Liver (tissue), 9 donors: ENCODE data around the gene LVRN. TPM values are rescaled to one million over a fixed set of nuclear protein-coding genes. Genes with fewer than 3 reads are reported as not detected.

ENCODE experiments used
- DNase-seq: peaks from one replicate; pipeline ENCODE4 v3.0.0-alpha.2; 2017; ENCODE audit warnings: low spot score
- H3K27ac ChIP-seq, 2 donors: one replicate each; pipeline ENCODE4 v1.7.0; 2013; ENCODE audit warnings: inconsistent platforms in 2 of 2, low read length in 2 of 2, control low read depth in 1 of 2, low read depth in 1 of 2, mild to moderate bottlenecking in 1 of 2
- H3K27me3 ChIP-seq, 4 donors: one replicate each; pipeline versions ENCODE4 v1.6.1 to v1.7.0; 2013; ENCODE audit warnings: low read length in 3 of 4, inconsistent platforms in 1 of 4, mild to moderate bottlenecking in 1 of 4, moderate library complexity in 1 of 4; ENCODE audit not compliant: control insufficient read depth in 4 of 4, insufficient read depth in 4 of 4
- H3K36me3 ChIP-seq, 4 donors: one replicate each; pipeline versions ENCODE4 v1.6.1 to v1.7.0; 2013; ENCODE audit warnings: low read length in 3 of 4, mild to moderate bottlenecking in 3 of 4, low read depth in 1 of 4, moderate library complexity in 1 of 4; ENCODE audit not compliant: control insufficient read depth in 4 of 4, insufficient read depth in 3 of 4
- H3K4me1 ChIP-seq, 4 donors: one replicate each; pipeline versions ENCODE4 v1.6.1 to v1.7.0; 2013; ENCODE audit warnings: low read length in 3 of 4, mild to moderate bottlenecking in 3 of 4, moderate library complexity in 1 of 4; ENCODE audit not compliant: control insufficient read depth in 4 of 4, insufficient read depth in 4 of 4
- H3K4me3 ChIP-seq, 3 donors: one replicate each; pipeline versions ENCODE4 v1.6.1 to v1.7.0; 2013; ENCODE audit warnings: low read length in 3 of 3, control low read depth in 1 of 3, low read depth in 1 of 3, mild to moderate bottlenecking in 1 of 3
- H3K9ac ChIP-seq, 2 donors: one replicate each; pipeline ENCODE4 v1.7.0; 2013; ENCODE audit warnings: low read length in 2 of 2, mild to moderate bottlenecking in 2 of 2, moderate library complexity in 2 of 2, control low read depth in 1 of 2, low read depth in 1 of 2
- H3K9me3 ChIP-seq, 4 donors: one replicate each; pipeline versions ENCODE4 v1.6.1 to v1.7.0; 2013; ENCODE audit warnings: low read length in 3 of 4; ENCODE audit not compliant: control insufficient read depth in 4 of 4
- EGR1 ChIP-seq, 2 donors: IDR thresholded peaks; 2 replicates each; pipeline ENCODE4 v1.6.1; 2016 to 2018; ENCODE audit warnings: antibody characterized with exemption in 2 of 2, low read depth in 2 of 2
- FOXA1 ChIP-seq: IDR thresholded peaks from 2 replicates; pipeline ENCODE4 v1.6.1; 2016; ENCODE audit warnings: antibody characterized with exemption
- FOXA2 ChIP-seq: IDR thresholded peaks from 2 replicates; pipeline ENCODE4 v1.6.1; 2016; ENCODE audit warnings: antibody characterized with exemption
- GABPA ChIP-seq, 2 donors: IDR thresholded peaks in 1 of 2; conservative IDR thresholded peaks in 1 of 2; 2 replicates each; pipeline ENCODE4 v1.6.1; 2016; ENCODE audit warnings: antibody characterized with exemption in 2 of 2, mild to moderate bottlenecking in 1 of 2, moderate library complexity in 1 of 2
- HNF4A ChIP-seq, 2 donors: conservative IDR thresholded peaks; 2 replicates each; pipeline ENCODE4 v1.6.1; 2016; ENCODE audit warnings: antibody characterized with exemption in 2 of 2, mild to moderate bottlenecking in 2 of 2
- HNF4G ChIP-seq: IDR thresholded peaks from 2 replicates; pipeline ENCODE4 v1.6.1; 2016; ENCODE audit warnings: antibody characterized with exemption
- JUND ChIP-seq, 2 donors: IDR thresholded peaks; 2 replicates each; pipeline ENCODE4 v1.6.1; 2016; ENCODE audit warnings: antibody characterized with exemption in 2 of 2
- NR2F2 ChIP-seq: IDR thresholded peaks from 2 replicates; pipeline ENCODE4 v1.6.1; 2016; ENCODE audit warnings: antibody characterized with exemption
- RAD21 ChIP-seq, 2 donors: IDR thresholded peaks; 2 replicates each; pipeline ENCODE4 v1.6.1; 2016; ENCODE audit warnings: antibody characterized with exemption in 2 of 2, mild to moderate bottlenecking in 2 of 2
- RXRA ChIP-seq, 2 donors: IDR thresholded peaks; 2 replicates each; pipeline ENCODE4 v1.6.1; 2017 to 2018; ENCODE audit warnings: antibody characterized with exemption in 2 of 2, mild to moderate bottlenecking in 1 of 2
- SP1 ChIP-seq: IDR thresholded peaks from 2 replicates; pipeline ENCODE4 v1.6.1; 2018; ENCODE audit warnings: antibody characterized with exemption, mild to moderate bottlenecking
- TAF1 ChIP-seq: conservative IDR thresholded peaks from 2 replicates; pipeline ENCODE4 v1.6.1; 2016; ENCODE audit warnings: antibody characterized with exemption, mild to moderate bottlenecking
- YY1 ChIP-seq: IDR thresholded peaks from 2 replicates; pipeline ENCODE4 v1.6.1; 2016; ENCODE audit warnings: antibody characterized with exemption, mild to moderate bottlenecking
- WGBS: extraction: QIAGEN DNeasy Blood & Tissue Kit; methylation state at CpG from one replicate; pipeline ENCODE4 v1.1.7; 2013; 5-methylcytosine and 5-hydroxymethylcytosine counted together
- polyA plus RNA-seq, 2 donors: library from polyadenylated mRNA; stranded (reverse) in 1 of 2; unstranded in 1 of 2; fragments of 200-250 nt in 1 of 2; fragments of >200 nt in 1 of 2; fragmentation: Nextera tagmentation in 1 of 2; extraction: Ambion mirVana in 1 of 2; gene quantifications; one replicate each; pipeline versions ENCODE4 v1.2.1 to v1.2.3, GENCODE V29; 2013 to 2015
- total RNA-seq, 2 donors: library from RNA; depleted of rRNA; stranded (reverse); fragments of >200 nt; gene quantifications; one replicate each; pipeline ENCODE4 v1.2.3, GENCODE V29; 2014
- TF ChIP-seq, protein P1 (sequence below): IDR thresholded peaks from 2 replicates; pipeline ENCODE4 v1.6.1; 2016; ENCODE audit warnings: antibody characterized with exemption
- TF ChIP-seq, protein P2 (sequence below): IDR thresholded peaks from 2 replicates; pipeline ENCODE4 v1.6.1; 2016; ENCODE audit warnings: antibody characterized with exemption
- TF ChIP-seq, protein P3 (sequence below): fragments of 150-350 bp; IDR thresholded peaks from 2 replicates; pipeline ENCODE4 v1.5.1; 2017; ENCODE audit warnings: improper control_type of control experiment, low read depth, low read length; ENCODE audit not compliant: missing input control
- TF ChIP-seq, protein P4 (sequence below): IDR thresholded peaks from 2 replicates; pipeline ENCODE4 v1.6.1; 2016; ENCODE audit warnings: antibody characterized with exemption
- TF ChIP-seq, protein P5 (sequence below): IDR thresholded peaks from 2 replicates; pipeline ENCODE4 v1.6.1; 2016; ENCODE audit warnings: antibody characterized with exemption, mild to moderate bottlenecking
- donor health status: healthy.
- donor health status: healthy.
- donor health status: healthy.
- donor health status: healthy.
- donor health status: healthy.

The LVRN gene
- total and polyA plus RNA-seq, 4 donors = 0.05 to 0.17 (median 0.11) TPM; not detected in 1

DNA sequence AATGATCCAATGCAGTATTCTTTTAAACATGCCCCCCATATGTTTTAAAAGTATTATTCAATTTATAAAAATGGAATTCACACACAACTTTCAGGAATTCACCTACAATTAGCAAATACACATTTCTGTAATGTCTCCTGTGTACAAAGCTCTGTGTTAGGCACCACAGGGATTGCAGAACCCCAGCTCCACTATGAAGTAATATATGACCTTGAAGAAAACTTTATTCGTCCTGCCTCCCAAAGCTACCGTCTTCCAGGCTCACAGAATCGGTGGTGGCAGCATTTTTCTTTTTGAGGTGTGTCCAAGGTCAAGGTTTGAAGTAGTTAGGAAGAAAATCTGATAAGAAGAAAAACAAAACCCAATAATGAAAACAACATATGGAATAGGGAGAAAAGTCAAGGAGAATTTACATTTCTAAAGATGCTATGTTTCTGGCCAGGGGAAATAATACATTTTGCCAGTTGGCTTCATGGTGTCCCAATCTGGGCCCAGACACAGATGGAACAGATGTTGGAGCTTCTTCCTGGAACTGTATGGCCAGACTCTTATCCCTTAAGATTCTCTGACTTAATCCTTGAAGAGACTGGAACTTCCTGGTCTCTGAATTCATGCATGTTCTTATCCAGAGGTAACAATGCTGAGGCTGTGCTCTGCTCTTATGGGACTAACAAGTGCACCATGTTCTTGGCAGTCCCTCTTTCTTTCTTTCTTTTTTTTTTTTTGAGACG, 22.0 kb upstream of the LVRN start:
- Histone ChIP-seq H3K9ac (no peak overlapping the region), H3K9me3 (no peaks in the 10 kb centered on the region), H3K4me3 (no peak overlapping the region), H3K4me1 (no peaks in the 10 kb centered on the region), H3K27ac (no peak overlapping the region), H3K27me3 (no peaks in the 10 kb centered on the region), H3K36me3 (no peaks in the 10 kb centered on the region)
- TF ChIP-seq HNF4A (conservative IDR thresholded peaks at IDR 0.05) = no peak
- TF ChIP-seq, protein P1, sequence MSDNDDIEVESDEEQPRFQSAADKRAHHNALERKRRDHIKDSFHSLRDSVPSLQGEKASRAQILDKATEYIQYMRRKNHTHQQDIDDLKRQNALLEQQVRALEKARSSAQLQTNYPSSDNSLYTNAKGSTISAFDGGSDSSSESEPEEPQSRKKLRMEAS = no peak
- no peak for TF ChIP-seq SP1
- no peak for TF ChIP-seq FOXA2
- TF ChIP-seq, protein P2, sequence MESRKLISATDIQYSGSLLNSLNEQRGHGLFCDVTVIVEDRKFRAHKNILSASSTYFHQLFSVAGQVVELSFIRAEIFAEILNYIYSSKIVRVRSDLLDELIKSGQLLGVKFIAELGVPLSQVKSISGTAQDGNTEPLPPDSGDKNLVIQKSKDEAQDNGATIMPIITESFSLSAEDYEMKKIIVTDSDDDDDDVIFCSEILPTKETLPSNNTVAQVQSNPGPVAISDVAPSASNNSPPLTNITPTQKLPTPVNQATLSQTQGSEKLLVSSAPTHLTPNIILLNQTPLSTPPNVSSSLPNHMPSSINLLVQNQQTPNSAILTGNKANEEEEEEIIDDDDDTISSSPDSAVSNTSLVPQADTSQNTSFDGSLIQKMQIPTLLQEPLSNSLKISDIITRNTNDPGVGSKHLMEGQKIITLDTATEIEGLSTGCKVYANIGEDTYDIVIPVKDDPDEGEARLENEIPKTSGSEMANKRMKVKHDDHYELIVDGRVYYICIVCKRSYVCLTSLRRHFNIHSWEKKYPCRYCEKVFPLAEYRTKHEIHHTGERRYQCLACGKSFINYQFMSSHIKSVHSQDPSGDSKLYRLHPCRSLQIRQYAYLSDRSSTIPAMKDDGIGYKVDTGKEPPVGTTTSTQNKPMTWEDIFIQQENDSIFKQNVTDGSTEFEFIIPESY = no peak
- TF ChIP-seq RXRA (IDR thresholded peaks at IDR 0.05) = no peak
- TF ChIP-seq TAF1 = no peak
- TF ChIP-seq YY1 = no peak
- TF ChIP-seq, protein P3, sequence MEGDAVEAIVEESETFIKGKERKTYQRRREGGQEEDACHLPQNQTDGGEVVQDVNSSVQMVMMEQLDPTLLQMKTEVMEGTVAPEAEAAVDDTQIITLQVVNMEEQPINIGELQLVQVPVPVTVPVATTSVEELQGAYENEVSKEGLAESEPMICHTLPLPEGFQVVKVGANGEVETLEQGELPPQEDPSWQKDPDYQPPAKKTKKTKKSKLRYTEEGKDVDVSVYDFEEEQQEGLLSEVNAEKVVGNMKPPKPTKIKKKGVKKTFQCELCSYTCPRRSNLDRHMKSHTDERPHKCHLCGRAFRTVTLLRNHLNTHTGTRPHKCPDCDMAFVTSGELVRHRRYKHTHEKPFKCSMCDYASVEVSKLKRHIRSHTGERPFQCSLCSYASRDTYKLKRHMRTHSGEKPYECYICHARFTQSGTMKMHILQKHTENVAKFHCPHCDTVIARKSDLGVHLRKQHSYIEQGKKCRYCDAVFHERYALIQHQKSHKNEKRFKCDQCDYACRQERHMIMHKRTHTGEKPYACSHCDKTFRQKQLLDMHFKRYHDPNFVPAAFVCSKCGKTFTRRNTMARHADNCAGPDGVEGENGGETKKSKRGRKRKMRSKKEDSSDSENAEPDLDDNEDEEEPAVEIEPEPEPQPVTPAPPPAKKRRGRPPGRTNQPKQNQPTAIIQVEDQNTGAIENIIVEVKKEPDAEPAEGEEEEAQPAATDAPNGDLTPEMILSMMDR = no peak
- TF ChIP-seq NR2F2 = no peak
- no peak for TF ChIP-seq FOXA1
- no peak for TF ChIP-seq JUND (IDR thresholded peaks at IDR 0.05)
- TF ChIP-seq, protein P4, sequence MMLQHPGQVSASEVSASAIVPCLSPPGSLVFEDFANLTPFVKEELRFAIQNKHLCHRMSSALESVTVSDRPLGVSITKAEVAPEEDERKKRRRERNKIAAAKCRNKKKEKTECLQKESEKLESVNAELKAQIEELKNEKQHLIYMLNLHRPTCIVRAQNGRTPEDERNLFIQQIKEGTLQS = no peak
- TF ChIP-seq HNF4G = no peak
- no peak for DNase-seq
- 86% methylated on average over 4 of the region's 4 CpGs for WGBS

DNA sequence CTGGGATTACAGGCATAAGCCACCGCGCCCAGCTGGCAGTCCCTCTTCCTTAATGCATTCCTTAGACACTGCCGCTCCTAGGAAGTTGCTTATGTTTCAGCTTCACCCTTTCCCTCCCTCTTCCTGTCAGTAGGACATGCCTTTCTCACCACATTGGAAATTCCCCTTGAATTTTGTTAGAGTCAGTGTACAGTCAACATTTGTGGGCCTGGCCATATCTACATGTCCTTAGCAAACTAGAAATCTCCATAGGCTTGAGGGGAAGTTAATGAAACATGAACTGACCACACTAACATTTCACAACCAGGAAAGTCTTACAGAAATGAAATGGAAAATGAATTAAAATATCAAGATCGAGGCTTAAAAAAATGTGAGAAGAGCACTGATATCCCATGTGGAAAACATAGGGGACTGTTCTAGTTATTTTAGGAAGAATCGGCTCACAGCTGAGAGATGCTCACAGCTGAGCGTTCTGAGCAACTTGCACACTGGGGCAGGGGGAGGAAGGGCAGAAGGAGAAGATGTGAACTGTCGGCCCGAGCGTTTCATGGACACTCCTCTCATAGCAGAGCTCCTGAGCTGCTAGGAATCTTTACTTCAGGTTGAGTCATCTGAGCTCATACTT, 21.1 kb upstream of the LVRN start:
- 90% methylated on average over 9 of the region's 9 CpGs for WGBS
- no peaks in the 10 kb centered on the region for H3K27me3 ChIP-seq
- H3K27ac ChIP-seq = no peak overlapping the region
- no peak overlapping the region for H3K9ac ChIP-seq
- DNase-seq = no peak
- H3K4me3 ChIP-seq = no peak overlapping the region
- no peaks in the 10 kb centered on the region for H3K36me3 ChIP-seq
- H3K4me1 ChIP-seq = no peaks in the 10 kb centered on the region
- H3K9me3 ChIP-seq = no peaks in the 10 kb centered on the region
- TF ChIP-seq EGR1 (IDR thresholded peaks at IDR 0.05; ENCODE audit: low read depth in 2 of 2) = no peak
- no peak for TF ChIP-seq RAD21 (IDR thresholded peaks at IDR 0.05)
- TF ChIP-seq RXRA (IDR thresholded peaks at IDR 0.05) = no peak
- TF ChIP-seq, protein P3 = no peak
- no peak for TF ChIP-seq TAF1
- TF ChIP-seq SP1 = no peak
- TF ChIP-seq, protein P5, sequence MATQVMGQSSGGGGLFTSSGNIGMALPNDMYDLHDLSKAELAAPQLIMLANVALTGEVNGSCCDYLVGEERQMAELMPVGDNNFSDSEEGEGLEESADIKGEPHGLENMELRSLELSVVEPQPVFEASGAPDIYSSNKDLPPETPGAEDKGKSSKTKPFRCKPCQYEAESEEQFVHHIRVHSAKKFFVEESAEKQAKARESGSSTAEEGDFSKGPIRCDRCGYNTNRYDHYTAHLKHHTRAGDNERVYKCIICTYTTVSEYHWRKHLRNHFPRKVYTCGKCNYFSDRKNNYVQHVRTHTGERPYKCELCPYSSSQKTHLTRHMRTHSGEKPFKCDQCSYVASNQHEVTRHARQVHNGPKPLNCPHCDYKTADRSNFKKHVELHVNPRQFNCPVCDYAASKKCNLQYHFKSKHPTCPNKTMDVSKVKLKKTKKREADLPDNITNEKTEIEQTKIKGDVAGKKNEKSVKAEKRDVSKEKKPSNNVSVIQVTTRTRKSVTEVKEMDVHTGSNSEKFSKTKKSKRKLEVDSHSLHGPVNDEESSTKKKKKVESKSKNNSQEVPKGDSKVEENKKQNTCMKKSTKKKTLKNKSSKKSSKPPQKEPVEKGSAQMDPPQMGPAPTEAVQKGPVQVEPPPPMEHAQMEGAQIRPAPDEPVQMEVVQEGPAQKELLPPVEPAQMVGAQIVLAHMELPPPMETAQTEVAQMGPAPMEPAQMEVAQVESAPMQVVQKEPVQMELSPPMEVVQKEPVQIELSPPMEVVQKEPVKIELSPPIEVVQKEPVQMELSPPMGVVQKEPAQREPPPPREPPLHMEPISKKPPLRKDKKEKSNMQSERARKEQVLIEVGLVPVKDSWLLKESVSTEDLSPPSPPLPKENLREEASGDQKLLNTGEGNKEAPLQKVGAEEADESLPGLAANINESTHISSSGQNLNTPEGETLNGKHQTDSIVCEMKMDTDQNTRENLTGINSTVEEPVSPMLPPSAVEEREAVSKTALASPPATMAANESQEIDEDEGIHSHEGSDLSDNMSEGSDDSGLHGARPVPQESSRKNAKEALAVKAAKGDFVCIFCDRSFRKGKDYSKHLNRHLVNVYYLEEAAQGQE = no peak
- no peak for TF ChIP-seq HNF4G
- TF ChIP-seq, protein P1 = no peak
- no peak for TF ChIP-seq GABPA (IDR thresholded peaks at IDR 0.05 in 1 of 2, conservative IDR thresholded peaks at IDR 0.05 in 1 of 2)
- no peak for TF ChIP-seq JUND (IDR thresholded peaks at IDR 0.05)
- TF ChIP-seq, protein P2 = no peak
- no peak for TF ChIP-seq NR2F2
